ENCODE results near the gene SREBF2. TPM values are rescaled to one million over a fixed set of nuclear protein-coding genes. Genes with fewer than 3 reads are reported as not detected.

Gene SREBF2
- total and polyA plus RNA-seq, 10 of the 15 experiments (the other 5 are each of a cell fraction or from before 2014, with no cell fraction given), result 2.4 to 177 (median 78.8) TPM

- CTCF ChIA-PET, result interaction anchor here (0.6 to 2.6 kb wide), 10 partner anchors 9 to 233 kb away, joined by 3 to 20 read pairs (median 4); partner anchors contain the start of gene SNU13
- DNase-seq (ENCODE audit: low read depth, low spot score) (no peak), ATAC-seq (no peak), FAIRE-seq (no peak)
- RAD21 ChIA-PET (ENCODE audit: unreplicated experiment), result interaction anchor here (0.7 to 11.0 kb wide), 11 partner anchors 16 to 134 kb away, joined by 3 to 84 read pairs (median 6); partner anchors contain the start of gene TNFRSF13C
- H2AFZ ChIP-seq (ENCODE audit: control insufficient read depth, low read depth, low read length), result no peak overlapping the region
- BruUV-seq (replicated peaks), result no TSS peak
- no peaks in the 10 kb centered on the region; the same call in 2 of the 3 replicates for H3K9me3 ChIP-seq (replicated peaks; ENCODE audit: control insufficient read depth, insufficient read depth, low read length)
- peak overlapping the region; percentile 95 for H3K27ac ChIP-seq (ENCODE audit: control insufficient read depth, insufficient read depth)
- WGBS (ENCODE audit: insufficient coverage, insufficient replicate concordance, low lambda C conversion rate, missing lambda C conversion rate), result 80% methylated on average over 6 of the region's 6 CpGs
- intact Hi-C loops (cut with micrococcal nuclease; ENCODE audit: unreplicated experiment) (loop anchor here (5.0 kb wide), 1 partner anchor 91 kb away; no protein-coding TSS in a partner anchor), in situ Hi-C loops (cut with MboI) (loop anchor here (5.0 kb wide), 1 partner anchor 116 kb away; the partner anchor contains the start of gene CENPM)
- H3K4me2 ChIP-seq (ENCODE audit: control insufficient read depth, insufficient read depth), result peak overlapping the region; percentile 88; the same call in 1 of the 2 replicates
- no peaks in the 10 kb centered on the region for H3K27me3 ChIP-seq (replicated peaks in 1 of 2; ENCODE audit: control insufficient read depth in 2 of 2, insufficient read depth in 2 of 2, low read length in 1 of 2)
- SMC1A ChIA-PET (ENCODE audit: uncharacterized antibody, unreplicated experiment), result interaction anchor here (1.0 to 6.2 kb wide), 17 partner anchors 14 to 608 kb away, joined by 3 to 62 read pairs (median 6); partner anchors contain the start of genes CCDC134, CENPM and SNU13
- H3K4me1 ChIP-seq (ENCODE audit: control insufficient read depth, insufficient read depth, low read length), result peaks cover 12% of the 10 kb centered on the region
- no peaks in the 10 kb centered on the region for H4K20me1 ChIP-seq (ENCODE audit: control insufficient read depth, insufficient read depth)
- H3K36me3 ChIP-seq (ENCODE audit: control insufficient read depth in 2 of 2, insufficient read depth in 2 of 2, low read length in 1 of 2), result peaks cover 2 to 7% of the 10 kb centered on the region in 2 experiments; a peak in 3 of 4 replicates
- TF ChIP-seq CBX3 (IDR thresholded peaks at IDR 0.05; ENCODE audit: borderline replicate concordance, low read depth), result no peak
- TF ChIP-seq POLR2A (IDR thresholded peaks at IDR 0.05; ENCODE audit: low read depth, low read length), result no peak
- TF ChIP-seq HDGF (IDR thresholded peaks at IDR 0.05), result no peak
- TF ChIP-seq JUND (IDR thresholded peaks at IDR 0.05; ENCODE audit: low read depth, low read length), result no peak
- 0 out of 4 replicates have a peak, but pooled peaks of 1 of the 2 experiments have one; percentile 5 for TF ChIP-seq EP300 (IDR thresholded peaks at IDR 0.05; ENCODE audit: borderline replicate concordance in 1 of 2, control insufficient read depth in 1 of 2, low read depth in 2 of 2, low read length in 2 of 2)
- TF ChIP-seq TCF3 (IDR thresholded peaks at IDR 0.05; ENCODE audit: borderline replicate concordance, insufficient read depth, low read depth, low read length), result 0 out of 2 replicates have a peak, but pooled peaks have one; percentile 10
- no peak overlapping the region for H3K9ac ChIP-seq (ENCODE audit: control insufficient read depth, insufficient read depth, low read length)
- peak overlapping the region; percentile 62; the same call in 1 of the 2 replicates for H3K4me3 ChIP-seq
- POLR2A ChIA-PET, result interaction anchor here (0.6 to 7.8 kb wide), 12 partner anchors 8 to 142 kb away, joined by 3 to 66 read pairs (median 4); partner anchors contain the start of genes CCDC134, SNU13 and TNFRSF13C
- peaks cover 49% of the 10 kb centered on the region for H3K79me2 ChIP-seq (ENCODE audit: control insufficient read depth, insufficient read depth, low read length)
These were observed 1.5 kb upstream of the SREBF2 start for GRCh38 chr22:41831383-41831782.
